ENCODE data around the gene FGD2.

DNA sequence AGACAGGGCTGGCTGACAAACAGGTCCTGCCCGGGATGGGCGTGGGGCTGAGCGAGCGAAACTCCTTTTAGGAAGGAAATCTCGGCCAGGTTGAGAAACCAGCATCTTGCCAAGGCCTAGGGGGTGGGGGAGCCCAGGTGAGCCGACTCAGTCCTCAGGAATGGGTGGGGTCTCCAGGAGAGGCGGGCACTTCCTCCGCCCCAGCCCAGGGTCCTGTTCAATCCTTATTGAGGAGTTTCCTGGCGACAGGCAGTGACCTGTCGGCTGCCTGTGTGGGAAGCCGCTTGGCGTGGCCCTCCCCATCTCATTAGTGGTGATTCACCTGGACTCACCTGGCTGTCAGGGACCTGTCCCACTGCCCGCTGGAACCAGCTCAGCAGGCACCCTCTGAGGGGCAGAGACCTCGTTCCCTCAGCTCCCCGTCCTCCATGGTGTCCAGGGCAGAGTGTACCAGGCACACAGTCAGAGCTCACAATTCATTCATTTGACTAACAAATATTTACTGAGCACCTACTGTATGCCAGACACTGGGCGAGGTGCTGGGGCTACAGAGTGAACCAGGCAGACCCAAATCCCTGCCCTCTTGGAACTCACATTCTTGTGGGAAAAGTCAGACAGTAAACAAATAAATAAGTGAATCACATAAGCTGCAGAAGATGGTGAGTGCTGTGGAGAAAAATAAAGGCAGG is 51.1 kb downstream of the FGD2 start:
- no peak for TF ChIP-seq CTCF (IDR thresholded peaks at IDR 0.05; ENCODE audit: borderline replicate concordance, extremely low read depth, low read length, poor library complexity, severe bottlenecking)
- TF ChIP-seq EZH2 (IDR thresholded peaks at IDR 0.05; ENCODE audit: borderline replicate concordance, low read depth, low read length, severe bottlenecking) = no peak

All from DND-41 (cell line).